Testis (tissue), 3 donors: ENCODE data around the gene HTR7. TPM values are rescaled to one million over a fixed set of nuclear protein-coding genes. Genes with fewer than 3 reads are reported as not detected.
"Not testable (repeated sequence)": the region's sequence is repeated elsewhere in the genome, so short reads cannot be mapped to it uniquely, and the experiment has no call there.

Experiments
- DNase-seq: peaks from one replicate; pipeline ENCODE4 v3.0.0-alpha.2; 2019
- H3K27ac ChIP-seq, 2 donors: fragments of 200-600 bp; sonication (generic); one replicate each; pipeline ENCODE4 v1.5.1; 2019
- H3K27me3 ChIP-seq: fragments of 200-600 bp; sonication (generic); one replicate; pipeline ENCODE4 v1.5.1; 2019
- H3K36me3 ChIP-seq: fragments of 200-600 bp; sonication (generic); one replicate; pipeline ENCODE4 v1.5.1; 2017; ENCODE audit warnings: low read depth; ENCODE audit errors: missing control alignments
- H3K4me1 ChIP-seq: fragments of 200-600 bp; sonication (generic); one replicate; pipeline ENCODE4 v1.5.1; 2019
- H3K4me3 ChIP-seq, 2 donors: fragments of 200-600 bp; sonication (generic); one replicate each; pipeline ENCODE4 v1.5.1; 2017 to 2019
- H3K9me3 ChIP-seq: fragments of 200-600 bp; sonication (generic); one replicate; pipeline ENCODE4 v1.5.1; 2017
- POLR2A ChIP-seq: fragments of 450-650 bp; IDR thresholded peaks from one replicate; pipeline ENCODE4 v1.6.1; 2017; ENCODE audit warnings: antibody characterized with exemption, mild to moderate bottlenecking, moderate library complexity
- WGBS, 2 donors: methylation state at CpG; one replicate each; pipeline ENCODE4 v1.1.5; 2018; 5-methylcytosine and 5-hydroxymethylcytosine counted together
- intact Hi-C: fragments of 100-400 bp; cut with DNase I; formaldehyde crosslinking; loops from one replicate; pipeline ENCODE4 v1.15.1; 2023; ENCODE audit warnings: low total_unique reads
- polyA plus RNA-seq: library from polyadenylated mRNA; stranded (reverse); fragments of 350-450 nt; fragmentation: Illumina TruSeq; extraction: RNeasy Lipid Tissue Mini Kit (QIAGEN cat#74804); gene quantifications from one replicate; pipeline ENCODE4 v1.2.3, GENCODE V29; 2014; ENCODE audit warnings: low read depth, low replicate concordance; ENCODE audit not compliant: insufficient read depth
- total RNA-seq, 2 donors: library from RNA; depleted of rRNA; stranded (reverse); fragments of >200 nt; gene quantifications; one replicate each; pipeline ENCODE4 v1.2.3, GENCODE V29; 2016
- TF ChIP-seq, protein P1 (sequence below), 3 experiments: fragments of 450-650 bp in 2 of 3; fragments of 200-600 bp in 1 of 3; sonication (generic) in 1 of 3; IDR thresholded peaks; one replicate each; pipeline ENCODE4 v1.5.1; 2016 to 2019; ENCODE audit warnings: antibody characterized with exemption in 3 of 3, mild to moderate bottlenecking in 2 of 3, moderate library complexity in 1 of 3

HTR7 gene
- total and polyA plus RNA-seq, 3 donors from 2014 or later = 8.3 to 26.2 (median 9.4) TPM

DNA sequence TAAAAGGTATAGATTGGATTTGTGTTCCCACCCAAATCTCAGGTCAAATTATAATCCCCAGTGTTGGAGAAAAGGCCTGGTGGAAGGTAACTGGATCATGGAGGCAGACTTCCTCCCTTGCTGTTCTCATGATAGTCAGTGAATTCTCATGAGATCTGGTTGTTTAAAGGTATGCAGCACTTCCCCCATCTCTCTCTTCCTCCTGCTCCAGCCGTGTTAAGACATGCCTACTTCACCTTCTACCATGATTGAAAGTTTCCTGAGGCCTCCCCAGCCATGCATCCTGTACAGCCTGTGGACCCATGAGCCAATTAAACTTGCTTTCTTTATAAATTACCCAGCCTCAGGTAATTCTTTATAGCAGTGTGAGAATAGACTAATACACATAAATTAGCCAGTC is 39.1 kb downstream of the HTR7 start:
- H3K4me1 ChIP-seq = no peaks in the 10 kb centered on the region
- 44 to 53% methylated on average over 1 of the region's 1 CpG for WGBS, 2 donors

DNA sequence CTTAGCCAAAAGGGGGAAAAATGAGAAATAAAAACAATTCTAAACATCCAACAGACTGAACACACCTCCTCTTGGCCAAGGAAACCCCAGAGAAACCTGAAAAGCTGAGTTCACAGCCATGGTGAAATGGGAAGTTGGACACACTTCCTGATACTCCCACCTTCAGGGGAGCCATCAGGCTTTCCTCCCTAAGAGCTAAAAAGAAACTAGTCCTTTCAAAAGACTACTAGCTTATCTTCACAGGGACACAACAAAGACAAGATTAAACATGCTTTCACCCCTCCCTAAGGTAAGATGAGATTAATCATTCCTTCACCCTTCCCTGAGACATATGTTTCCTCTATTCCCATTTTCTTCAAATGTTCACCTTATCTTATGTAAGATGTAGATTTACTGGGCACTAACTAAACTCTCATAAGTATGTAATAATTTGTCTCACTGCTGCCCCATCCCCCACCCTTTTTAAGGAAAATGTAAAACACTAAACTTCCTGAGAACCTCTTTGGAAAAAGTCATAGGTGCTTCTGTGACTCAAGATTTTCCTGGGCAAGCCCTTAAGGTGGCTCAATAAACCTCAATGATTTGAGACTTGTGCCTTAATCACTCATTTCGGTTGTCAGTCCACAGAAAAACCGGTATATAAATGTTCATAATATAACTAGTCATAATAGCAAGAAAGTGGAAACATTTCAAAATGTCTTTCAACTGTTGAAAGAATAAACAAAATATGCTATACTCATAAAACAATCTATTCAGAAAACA is 40.5 kb downstream of the HTR7 start:
- TF ChIP-seq, protein P1, sequence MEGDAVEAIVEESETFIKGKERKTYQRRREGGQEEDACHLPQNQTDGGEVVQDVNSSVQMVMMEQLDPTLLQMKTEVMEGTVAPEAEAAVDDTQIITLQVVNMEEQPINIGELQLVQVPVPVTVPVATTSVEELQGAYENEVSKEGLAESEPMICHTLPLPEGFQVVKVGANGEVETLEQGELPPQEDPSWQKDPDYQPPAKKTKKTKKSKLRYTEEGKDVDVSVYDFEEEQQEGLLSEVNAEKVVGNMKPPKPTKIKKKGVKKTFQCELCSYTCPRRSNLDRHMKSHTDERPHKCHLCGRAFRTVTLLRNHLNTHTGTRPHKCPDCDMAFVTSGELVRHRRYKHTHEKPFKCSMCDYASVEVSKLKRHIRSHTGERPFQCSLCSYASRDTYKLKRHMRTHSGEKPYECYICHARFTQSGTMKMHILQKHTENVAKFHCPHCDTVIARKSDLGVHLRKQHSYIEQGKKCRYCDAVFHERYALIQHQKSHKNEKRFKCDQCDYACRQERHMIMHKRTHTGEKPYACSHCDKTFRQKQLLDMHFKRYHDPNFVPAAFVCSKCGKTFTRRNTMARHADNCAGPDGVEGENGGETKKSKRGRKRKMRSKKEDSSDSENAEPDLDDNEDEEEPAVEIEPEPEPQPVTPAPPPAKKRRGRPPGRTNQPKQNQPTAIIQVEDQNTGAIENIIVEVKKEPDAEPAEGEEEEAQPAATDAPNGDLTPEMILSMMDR (IDR thresholded peaks at IDR 0.05) = no peak
- no peak for TF ChIP-seq POLR2A
- no peak for DNase-seq
- H3K27me3 ChIP-seq = no peaks in the 10 kb centered on the region
- no peaks in the 10 kb centered on the region for H3K36me3 ChIP-seq
- intact Hi-C loops = no loop called here
- H3K9me3 ChIP-seq = no peaks in the 10 kb centered on the region
- 88 to 97% methylated on average over 2 of the region's 2 CpGs for WGBS, 2 donors
- H3K4me3 ChIP-seq = no peak overlapping the region
- no peaks in the 10 kb centered on the region for H3K4me1 ChIP-seq
- H3K27ac ChIP-seq = no peak overlapping the region

More for the DNA sequence above, 39.1 kb downstream of the HTR7 start:
- Histone ChIP-seq H3K27ac (no peak overlapping the region), H3K9me3 (no peaks in the 10 kb centered on the region), H3K27me3 (no peaks in the 10 kb centered on the region), H3K36me3 (no peaks in the 10 kb centered on the region), H3K4me3 (no peak overlapping the region)
- no peak for DNase-seq
- intact Hi-C loops = no loop called here
- no peak for TF ChIP-seq POLR2A
- TF ChIP-seq, protein P1 (IDR thresholded peaks at IDR 0.05) = no peak

DNA sequence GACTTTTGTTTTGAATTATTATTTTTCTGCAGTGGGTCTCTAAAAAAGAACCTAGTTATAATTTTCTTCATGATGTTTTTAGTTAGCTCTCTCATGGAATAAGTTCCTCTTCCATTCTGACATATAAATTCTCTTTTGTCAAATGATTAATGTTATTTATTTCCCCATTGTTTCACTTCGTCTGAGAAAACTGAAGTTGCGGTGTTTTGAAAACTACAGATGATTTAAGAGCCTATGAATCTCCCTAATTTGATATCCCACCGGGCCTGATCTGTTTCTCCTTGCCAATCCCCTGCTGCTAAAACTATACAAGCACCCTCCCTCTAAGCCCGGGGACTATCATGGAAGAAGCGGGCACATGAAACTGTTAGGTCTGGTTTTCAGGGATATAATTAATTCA is 41.4 kb downstream of the HTR7 start:
- no peak overlapping the region for H3K27ac ChIP-seq
- 70 to 79% methylated on average over 5 of the region's 5 CpGs for WGBS, 2 donors
- no peaks in the 10 kb centered on the region for H3K36me3 ChIP-seq
- DNase-seq = no peak
- intact Hi-C loops = no loop called here
- TF ChIP-seq POLR2A = no peak
- TF ChIP-seq, protein P1 (IDR thresholded peaks at IDR 0.05) = no peak
- no peaks in the 10 kb centered on the region for H3K27me3 ChIP-seq
- H3K4me3 ChIP-seq = no peak overlapping the region
- no peaks in the 10 kb centered on the region for H3K9me3 ChIP-seq
- H3K4me1 ChIP-seq = no peaks in the 10 kb centered on the region

DNA sequence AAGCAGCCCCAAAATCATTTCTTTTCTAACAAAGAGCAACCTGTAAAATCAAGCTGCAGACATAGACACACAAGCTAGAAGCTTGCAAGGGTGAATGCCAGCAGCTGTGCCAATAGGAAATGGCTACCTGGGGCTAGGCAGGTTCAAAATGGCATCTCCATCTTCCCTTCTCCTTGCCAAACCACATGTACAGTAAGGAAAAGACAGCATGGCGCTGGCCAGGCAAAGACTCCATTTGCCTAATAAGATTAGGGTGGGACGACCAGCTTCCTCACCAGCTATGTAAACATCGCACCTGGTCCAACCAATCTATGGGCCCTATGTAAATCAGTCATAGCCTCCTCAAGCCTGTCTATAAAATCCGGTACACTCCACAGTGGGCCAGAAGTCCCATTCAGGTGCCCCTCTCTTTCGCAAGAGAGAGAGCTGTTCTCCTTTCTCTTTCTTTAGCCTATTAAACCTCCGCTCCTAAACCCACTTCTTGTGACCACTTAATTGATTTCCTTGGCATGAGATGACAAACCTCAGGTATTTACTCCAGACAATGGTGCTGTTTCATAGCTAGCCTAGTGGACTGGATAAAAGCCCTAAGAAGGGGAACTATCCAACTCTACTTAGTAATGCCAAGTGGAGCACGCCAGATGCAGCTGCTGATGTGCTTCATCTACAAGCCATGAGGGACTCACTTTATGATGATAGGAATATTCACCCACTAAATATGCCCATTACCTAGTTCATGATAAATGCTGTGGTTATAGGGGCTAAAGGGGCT is 44.1 kb downstream of the HTR7 start:
- Histone ChIP-seq H3K36me3 (no peaks in the 10 kb centered on the region), H3K27me3 (no peaks in the 10 kb centered on the region), H3K9me3 (no peaks in the 10 kb centered on the region), H3K27ac (no peak overlapping the region), H3K4me1 (no peaks in the 10 kb centered on the region), H3K4me3 (no peak overlapping the region)
- intact Hi-C loops = no loop called here
- no peak for DNase-seq
- TF ChIP-seq, protein P1 (IDR thresholded peaks at IDR 0.05) = no peak
- TF ChIP-seq POLR2A = no peak
- WGBS, 2 donors = 91% methylated on average over 7 of the region's 7 CpGs

DNA sequence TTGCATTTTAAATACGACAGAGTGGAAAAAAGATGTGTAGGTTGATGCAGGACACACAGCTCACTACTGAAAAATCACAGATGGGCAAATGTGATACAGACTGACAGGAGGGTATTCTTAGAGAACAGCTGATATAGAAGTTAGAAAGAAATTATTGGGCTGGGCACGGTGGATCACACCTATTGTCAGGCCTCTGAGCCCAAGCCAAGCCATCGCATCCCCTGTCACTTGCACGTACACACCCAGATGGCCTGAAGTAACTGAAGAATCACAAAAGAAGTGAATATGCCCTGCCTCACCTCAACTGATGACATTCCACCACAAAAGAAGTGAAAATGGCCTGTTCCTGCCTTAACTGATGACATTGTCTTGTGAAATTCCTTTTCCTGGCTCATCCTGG is 50.7 kb downstream of the HTR7 start:
- WGBS, 2 donors = 91 to 94% methylated on average over 4 of the region's 4 CpGs
- H3K36me3 ChIP-seq, H3K9me3 ChIP-seq, intact Hi-C loops, H3K4me3 ChIP-seq, H3K27me3 ChIP-seq, DNase-seq, H3K4me1 ChIP-seq, H3K27ac ChIP-seq: not testable (repeated sequence)
